Activated naive CD8-positive, alpha-beta T cell (primary cell): Measurements from ENCODE around the gene HMCN1.

ENCODE experiments used
- H3K27ac Mint-ChIP-seq: one replicate; pipeline ENCODE4 v1.8.0; 2021; ENCODE audit warnings: mixed read lengths
- H3K27me3 Mint-ChIP-seq: one replicate; pipeline ENCODE4 v1.8.0; 2021; ENCODE audit warnings: mixed read lengths
- H3K36me3 Mint-ChIP-seq: one replicate; pipeline ENCODE4 v1.8.0; 2021; ENCODE audit warnings: mixed read lengths
- H3K4me1 Mint-ChIP-seq: one replicate; pipeline ENCODE4 v1.8.0; 2021; ENCODE audit warnings: low read depth, mixed read lengths
- H3K4me3 Mint-ChIP-seq: one replicate; pipeline ENCODE4 v1.8.0; 2021; ENCODE audit warnings: mild to moderate bottlenecking, mixed read lengths
- H3K9me3 Mint-ChIP-seq: one replicate; pipeline ENCODE4 v1.8.0; 2021; ENCODE audit warnings: low read depth, mixed read lengths

Gene HMCN1

GRCh38 chr1:186033847-186034271 is 299.7 kb downstream of the HMCN1 start:
- Mint-ChIP-seq H3K4me1 (no peaks in the 10 kb centered on the region), H3K27me3 (peaks cover 9% of the 10 kb centered on the region), H3K9me3 (peaks cover 24% of the 10 kb centered on the region), H3K27ac (no peak overlapping the region), H3K36me3 (peaks cover 2% of the 10 kb centered on the region), H3K4me3 (no peak overlapping the region)

GRCh38 chr1:186042230-186042629 is 308.0 kb downstream of the HMCN1 start:
- Mint-ChIP-seq H3K27ac (no peak overlapping the region), H3K4me3 (no peak overlapping the region), H3K27me3 (peaks cover 5% of the 10 kb centered on the region), H3K36me3 (no peaks in the 10 kb centered on the region), H3K9me3 (no peaks in the 10 kb centered on the region), H3K4me1 (no peaks in the 10 kb centered on the region)

GRCh38 chr1:186043296-186043695 is 309.1 kb downstream of the HMCN1 start:
- no peak overlapping the region for H3K27ac Mint-ChIP-seq
- peaks cover 5% of the 10 kb centered on the region for H3K27me3 Mint-ChIP-seq
- H3K4me3 Mint-ChIP-seq = no peak overlapping the region
- H3K9me3 Mint-ChIP-seq = no peaks in the 10 kb centered on the region
- H3K4me1 Mint-ChIP-seq = no peaks in the 10 kb centered on the region
- H3K36me3 Mint-ChIP-seq = no peaks in the 10 kb centered on the region

GRCh38 chr1:186044079-186044685 is 310.0 kb downstream of the HMCN1 start:
- no peaks in the 10 kb centered on the region for H3K36me3 Mint-ChIP-seq
- no peaks in the 10 kb centered on the region for H3K4me1 Mint-ChIP-seq
- H3K4me3 Mint-ChIP-seq = no peak overlapping the region
- H3K27ac Mint-ChIP-seq = no peak overlapping the region
- peaks cover 7% of the 10 kb centered on the region for H3K27me3 Mint-ChIP-seq
- H3K9me3 Mint-ChIP-seq = no peaks in the 10 kb centered on the region

GRCh38 chr1:186046437-186047211 is 312.4 kb downstream of the HMCN1 start:
- Mint-ChIP-seq H3K27ac (no peak overlapping the region), H3K4me3 (no peak overlapping the region), H3K36me3 (no peaks in the 10 kb centered on the region), H3K27me3 (peaks cover 6% of the 10 kb centered on the region), H3K9me3 (no peaks in the 10 kb centered on the region), H3K4me1 (no peaks in the 10 kb centered on the region)

GRCh38 chr1:186050360-186050759 is 316.2 kb downstream of the HMCN1 start:
- peaks cover 2% of the 10 kb centered on the region for H3K27me3 Mint-ChIP-seq
- H3K36me3 Mint-ChIP-seq = no peaks in the 10 kb centered on the region
- no peak overlapping the region for H3K27ac Mint-ChIP-seq
- H3K4me3 Mint-ChIP-seq = no peak overlapping the region
- H3K9me3 Mint-ChIP-seq = no peaks in the 10 kb centered on the region
- H3K4me1 Mint-ChIP-seq = no peaks in the 10 kb centered on the region

- Mint-ChIP-seq H3K36me3 (no peaks in the 10 kb centered on the region), H3K27ac (no peak overlapping the region), H3K4me3 (no peak overlapping the region), H3K4me1 (no peaks in the 10 kb centered on the region), H3K27me3 (peaks cover under 1% of the 10 kb centered on the region), H3K9me3 (no peaks in the 10 kb centered on the region)
Observed at GRCh38 chr1:186054003-186054402, 319.8 kb downstream of the HMCN1 start.

- Mint-ChIP-seq H3K4me1 (no peaks in the 10 kb centered on the region), H3K9me3 (no peaks in the 10 kb centered on the region), H3K27ac (no peak overlapping the region), H3K4me3 (no peak overlapping the region), H3K27me3 (no peaks in the 10 kb centered on the region), H3K36me3 (no peaks in the 10 kb centered on the region)
Observed at GRCh38 chr1:186054932-186055331, 320.7 kb downstream of the HMCN1 start.

GRCh38 chr1:186055846-186056245 is 321.7 kb downstream of the HMCN1 start:
- no peaks in the 10 kb centered on the region for H3K4me1 Mint-ChIP-seq
- H3K27me3 Mint-ChIP-seq = no peaks in the 10 kb centered on the region
- no peaks in the 10 kb centered on the region for H3K9me3 Mint-ChIP-seq
- H3K4me3 Mint-ChIP-seq = no peak overlapping the region
- H3K36me3 Mint-ChIP-seq = no peaks in the 10 kb centered on the region
- H3K27ac Mint-ChIP-seq = no peak overlapping the region

- Mint-ChIP-seq H3K9me3 (no peaks in the 10 kb centered on the region), H3K27ac (no peak overlapping the region), H3K4me3 (no peak overlapping the region), H3K36me3 (no peaks in the 10 kb centered on the region), H3K27me3 (no peaks in the 10 kb centered on the region), H3K4me1 (no peaks in the 10 kb centered on the region)
Observed at GRCh38 chr1:186057086-186057485, 322.9 kb downstream of the HMCN1 start.

GRCh38 chr1:186059311-186059710 is 325.1 kb downstream of the HMCN1 start:
- H3K27ac Mint-ChIP-seq = no peak overlapping the region
- H3K4me1 Mint-ChIP-seq = no peaks in the 10 kb centered on the region
- H3K9me3 Mint-ChIP-seq = no peaks in the 10 kb centered on the region
- no peak overlapping the region for H3K4me3 Mint-ChIP-seq
- H3K36me3 Mint-ChIP-seq = no peaks in the 10 kb centered on the region
- peaks cover 2% of the 10 kb centered on the region for H3K27me3 Mint-ChIP-seq

- peaks cover 2% of the 10 kb centered on the region for H3K27me3 Mint-ChIP-seq
- no peaks in the 10 kb centered on the region for H3K36me3 Mint-ChIP-seq
Observed at GRCh38 chr1:186059752-186060151, 325.6 kb downstream of the HMCN1 start.

GRCh38 chr1:186060226-186060625 is 326.0 kb downstream of the HMCN1 start:
- Mint-ChIP-seq H3K27ac (no peak overlapping the region), H3K36me3 (no peaks in the 10 kb centered on the region), H3K27me3 (peaks cover 2% of the 10 kb centered on the region), H3K9me3 (no peaks in the 10 kb centered on the region), H3K4me1 (no peaks in the 10 kb centered on the region), H3K4me3 (no peak overlapping the region)

More at GRCh38 chr1:186059752-186060151, 325.6 kb downstream of the HMCN1 start:
- no peaks in the 10 kb centered on the region for H3K9me3 Mint-ChIP-seq
- H3K4me1 Mint-ChIP-seq = no peaks in the 10 kb centered on the region
- H3K27ac Mint-ChIP-seq = no peak overlapping the region
- H3K4me3 Mint-ChIP-seq = no peak overlapping the region

GRCh38 chr1:186063091-186063657 is 329.0 kb downstream of the HMCN1 start:
- Mint-ChIP-seq H3K27ac (no peak overlapping the region), H3K4me3 (no peak overlapping the region), H3K27me3 (peaks cover 2% of the 10 kb centered on the region), H3K4me1 (no peaks in the 10 kb centered on the region), H3K36me3 (no peaks in the 10 kb centered on the region), H3K9me3 (no peaks in the 10 kb centered on the region)

GRCh38 chr1:186066411-186066810 is 332.2 kb downstream of the HMCN1 start:
- Mint-ChIP-seq H3K27me3 (peaks cover 8% of the 10 kb centered on the region), H3K27ac (no peak overlapping the region), H3K4me3 (no peak overlapping the region), H3K36me3 (no peaks in the 10 kb centered on the region), H3K9me3 (no peaks in the 10 kb centered on the region), H3K4me1 (no peaks in the 10 kb centered on the region)
